ENCODE results near the gene FGGY.
A peak's percentile ranks its signal among the peaks of the same experiment; 100 is the strongest.

The FGGY gene

DNA sequence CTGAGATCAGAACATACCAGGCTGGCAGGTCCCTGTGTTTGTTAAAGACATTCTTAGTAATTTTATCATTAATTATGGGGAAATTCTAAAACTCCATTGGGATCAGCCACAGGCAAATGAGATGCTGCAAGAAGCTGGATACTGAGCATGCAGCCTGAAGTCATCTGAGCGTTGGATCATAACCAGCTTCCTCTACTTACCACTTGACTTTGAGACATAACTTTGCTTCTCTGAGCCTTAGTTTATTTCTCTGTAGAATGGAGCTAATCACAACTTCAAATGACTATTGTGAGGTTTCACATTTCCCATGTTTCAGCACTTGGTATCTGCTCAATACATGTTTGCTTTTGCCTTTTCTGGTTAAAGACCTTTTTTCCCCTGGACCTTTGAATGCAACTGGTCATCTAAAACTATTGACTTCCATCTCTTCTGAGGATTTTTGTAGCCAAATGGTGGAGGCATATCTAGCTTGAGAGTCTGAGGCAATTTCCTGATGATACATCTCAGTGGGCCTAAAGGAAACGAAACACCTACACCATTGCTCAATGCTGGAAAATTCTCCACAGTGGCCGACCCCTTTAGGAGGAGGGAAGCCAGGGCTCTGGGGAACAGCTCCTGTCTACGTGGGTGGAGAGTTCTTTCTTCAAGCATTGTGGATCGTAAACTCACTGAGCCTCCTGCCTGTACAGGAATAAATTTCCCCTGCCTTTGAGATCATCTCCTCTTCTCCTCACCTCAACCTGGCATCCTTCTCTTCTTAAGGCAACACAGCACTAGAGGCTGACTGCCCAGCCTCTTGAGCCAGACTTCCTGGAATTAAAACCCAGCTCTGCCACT, 408.8 kb downstream of the FGGY start:
- H3K4me1 ChIP-seq (ENCODE audit: control insufficient read depth, insufficient read depth, low read length), result no peaks in the 10 kb centered on the region
- POLR2A ChIA-PET, result no interaction called here
- CTCF ChIA-PET, result interaction anchor here (0.7 to 0.9 kb wide), 2 partner anchors 11 to 377 kb away, joined by 3 read pairs; no protein-coding TSS in a partner anchor
- H3K36me3 ChIP-seq (ENCODE audit: control insufficient read depth in 2 of 2, insufficient read depth in 1 of 2, low read length in 2 of 2), result no peaks in the 10 kb centered on the region
- TF ChIP-seq ZFHX2 (tag by site-specific recombination; conservative IDR thresholded peaks at IDR 0.05) (peak; percentile 81), PRDM4 (tag by site-specific recombination; IDR thresholded peaks at IDR 0.05) (no peak), EGR2 (tag by site-specific recombination; IDR thresholded peaks at IDR 0.05; ENCODE audit: low read depth) (peak; percentile 77)
- TF ChIP-seq, protein P1, sequence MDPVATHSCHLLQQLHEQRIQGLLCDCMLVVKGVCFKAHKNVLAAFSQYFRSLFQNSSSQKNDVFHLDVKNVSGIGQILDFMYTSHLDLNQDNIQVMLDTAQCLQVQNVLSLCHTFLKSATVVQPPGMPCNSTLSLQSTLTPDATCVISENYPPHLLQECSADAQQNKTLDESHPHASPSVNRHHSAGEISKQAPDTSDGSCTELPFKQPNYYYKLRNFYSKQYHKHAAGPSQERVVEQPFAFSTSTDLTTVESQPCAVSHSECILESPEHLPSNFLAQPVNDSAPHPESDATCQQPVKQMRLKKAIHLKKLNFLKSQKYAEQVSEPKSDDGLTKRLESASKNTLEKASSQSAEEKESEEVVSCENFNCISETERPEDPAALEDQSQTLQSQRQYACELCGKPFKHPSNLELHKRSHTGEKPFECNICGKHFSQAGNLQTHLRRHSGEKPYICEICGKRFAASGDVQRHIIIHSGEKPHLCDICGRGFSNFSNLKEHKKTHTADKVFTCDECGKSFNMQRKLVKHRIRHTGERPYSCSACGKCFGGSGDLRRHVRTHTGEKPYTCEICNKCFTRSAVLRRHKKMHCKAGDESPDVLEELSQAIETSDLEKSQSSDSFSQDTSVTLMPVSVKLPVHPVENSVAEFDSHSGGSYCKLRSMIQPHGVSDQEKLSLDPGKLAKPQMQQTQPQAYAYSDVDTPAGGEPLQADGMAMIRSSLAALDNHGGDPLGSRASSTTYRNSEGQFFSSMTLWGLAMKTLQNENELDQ (tag by site-specific recombination; IDR thresholded peaks at IDR 0.05; ENCODE audit: low read depth), result no peak
- no peaks in the 10 kb centered on the region for H3K9me3 ChIP-seq (ENCODE audit: control insufficient read depth, insufficient read depth, low read depth, low read length)
- no peak overlapping the region for H3K4me3 ChIP-seq (ENCODE audit: low read depth, low read length)
- H3K27ac ChIP-seq (ENCODE audit: extremely low read depth, low read depth, low read length), result no peak overlapping the region

DNA sequence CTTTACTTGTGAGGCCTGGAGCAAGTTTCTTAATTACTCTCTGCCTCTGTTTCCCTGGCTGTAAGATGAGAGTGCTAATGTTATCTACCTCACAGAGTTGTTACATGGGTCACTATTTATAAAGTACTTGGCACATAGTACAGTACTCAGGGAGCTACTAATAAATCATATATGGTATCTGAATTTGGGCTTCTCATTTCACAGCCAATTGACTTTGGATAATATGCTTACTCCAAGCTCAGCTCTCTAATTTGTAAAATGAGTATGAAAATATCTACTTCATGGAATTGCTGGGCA, 409.4 kb downstream of the FGGY start:
- Histone ChIP-seq H3K36me3 (ENCODE audit: control insufficient read depth in 2 of 2, insufficient read depth in 1 of 2, low read length in 2 of 2) (no peaks in the 10 kb centered on the region), H3K4me1 (ENCODE audit: control insufficient read depth, insufficient read depth, low read length) (no peaks in the 10 kb centered on the region), H3K27ac (ENCODE audit: extremely low read depth, low read depth, low read length) (no peak overlapping the region), H3K9me3 (ENCODE audit: control insufficient read depth, insufficient read depth, low read depth, low read length) (no peaks in the 10 kb centered on the region), H3K4me3 (ENCODE audit: low read depth, low read length) (no peak overlapping the region)
- CTCF ChIA-PET, result interaction anchor here (1.1 kb wide), 2 partner anchors 11 to 55 kb away, joined by 3 read pairs; no protein-coding TSS in a partner anchor
- TF ChIP-seq SALL2 (tag by site-specific recombination; IDR thresholded peaks at IDR 0.05; ENCODE audit: borderline replicate concordance), result no peak
- POLR2A ChIA-PET, result no interaction called here

GRCh38 chr1:59707178-59707791, 410.4 kb downstream of the FGGY start:
- Histone ChIP-seq H3K4me1 (ENCODE audit: control insufficient read depth, insufficient read depth, low read length) (no peaks in the 10 kb centered on the region), H3K36me3 (ENCODE audit: control insufficient read depth in 2 of 2, insufficient read depth in 1 of 2, low read length in 2 of 2) (no peaks in the 10 kb centered on the region), H3K4me3 (ENCODE audit: low read depth, low read length) (no peak overlapping the region), H3K27ac (ENCODE audit: extremely low read depth, low read depth, low read length) (no peak overlapping the region), H3K9me3 (ENCODE audit: control insufficient read depth, insufficient read depth, low read depth, low read length) (no peaks in the 10 kb centered on the region)
- ChIA-PET CTCF (interaction anchor here (0.7 to 1.1 kb wide), 3 partner anchors 8 to 54 kb away, joined by 3 read pairs; no protein-coding TSS in a partner anchor), POLR2A (no interaction called here)
- TF ChIP-seq SCRT1 (tag by site-specific recombination; IDR thresholded peaks at IDR 0.05; ENCODE audit: borderline replicate concordance) (no peak), ZNF433 (tag by site-specific recombination; IDR thresholded peaks at IDR 0.05; ENCODE audit: low read depth) (no peak), ZNF560 (tag by site-specific recombination; IDR thresholded peaks at IDR 0.05; ENCODE audit: borderline replicate concordance) (no peak), SP7 (tag by site-specific recombination; IDR thresholded peaks at IDR 0.05) (peak; percentile 89), ZNF677 (tag by site-specific recombination; IDR thresholded peaks at IDR 0.05) (no peak), ZNF660 (tag by site-specific recombination; IDR thresholded peaks at IDR 0.05) (0 out of 2 replicates have a peak, but pooled peaks have one; percentile 26), ZBTB26 (tag by site-specific recombination; optimal IDR thresholded peaks at IDR 0.05) (no peak), ZFHX2 (tag by site-specific recombination; conservative IDR thresholded peaks at IDR 0.05) (peak; percentile 65), EGR2 (tag by site-specific recombination; IDR thresholded peaks at IDR 0.05; ENCODE audit: low read depth) (peak; percentile 57)

All from HEK293 (cell line).